AG20443 (cell line): Measurements from ENCODE around the gene LRRC28.

ENCODE experiments used
- DNase-seq: peaks from one replicate; pipeline ENCODE4 v3.0.0; 2012; ENCODE audit warnings: low spot score, mixed read lengths

Gene LRRC28

GRCh38 chr15:99343208-99343607 lies 91.9 kb downstream of the LRRC28 start:
- DNase-seq = no peak

GRCh38 chr15:99343881-99344551 lies 92.7 kb downstream of the LRRC28 start:
- no peak for DNase-seq

GRCh38 chr15:99344639-99345038 lies 93.4 kb downstream of the LRRC28 start:
- no peak for DNase-seq

- DNase-seq = no peak
Measured at GRCh38 chr15:99345242-99345641, 94.0 kb downstream of the LRRC28 start.

- no peak for DNase-seq
Measured at GRCh38 chr15:99345832-99346462, 94.7 kb downstream of the LRRC28 start.

GRCh38 chr15:99347574-99347973 lies 96.3 kb downstream of the LRRC28 start:
- no peak for DNase-seq

- no peak for DNase-seq
Measured at GRCh38 chr15:99348412-99348811, 97.1 kb downstream of the LRRC28 start.

- DNase-seq = no peak
Measured at GRCh38 chr15:99350408-99350807, 99.1 kb downstream of the LRRC28 start.

- DNase-seq = no peak
Measured at GRCh38 chr15:99359769-99360168, 108.5 kb downstream of the LRRC28 start.

GRCh38 chr15:99361545-99362185 lies 110.4 kb downstream of the LRRC28 start:
- peak; percentile 21 for DNase-seq

GRCh38 chr15:99365242-99365641 lies 114.0 kb downstream of the LRRC28 start:
- DNase-seq = no peak

GRCh38 chr15:99366013-99366412 lies 114.7 kb downstream of the LRRC28 start:
- no peak for DNase-seq

- DNase-seq = no peak
Measured at GRCh38 chr15:99368743-99369142, 117.5 kb downstream of the LRRC28 start.

- DNase-seq = no peak
Measured at GRCh38 chr15:99369196-99369595, 117.9 kb downstream of the LRRC28 start.

- DNase-seq = peak; percentile 37
Measured at GRCh38 chr15:99371180-99372103, 120.2 kb downstream of the LRRC28 start.

GRCh38 chr15:99385005-99385669 lies 133.9 kb downstream of the LRRC28 start:
- DNase-seq = no peak

- DNase-seq = peak; percentile 67
Measured at GRCh38 chr15:99385865-99386264, 134.6 kb downstream of the LRRC28 start.

- DNase-seq = no peak
Measured at GRCh38 chr15:99386391-99386790, 135.1 kb downstream of the LRRC28 start.

- DNase-seq = no peak
Measured at GRCh38 chr15:99387421-99388168, 136.3 kb downstream of the LRRC28 start.

GRCh38 chr15:99390667-99391066 lies 139.4 kb downstream of the LRRC28 start:
- DNase-seq = no peak

GRCh38 chr15:99393641-99394040 lies 142.4 kb downstream of the LRRC28 start:
- DNase-seq = no peak
